NCI-H2171 treated with DMSO at 0.1 percent for 48 hours (cell line): ENCODE measurements around the gene CHAF1A.

ENCODE experiments used
- DNase-seq: peaks from one replicate; lab custom pipeline; 2025; lab: John Stamatoyannopoulos, UW

Gene CHAF1A

GRCh38 chr19:4380254-4380727 lies 22.1 kb upstream of the CHAF1A start:
- DNase-seq = no peak

DNA sequence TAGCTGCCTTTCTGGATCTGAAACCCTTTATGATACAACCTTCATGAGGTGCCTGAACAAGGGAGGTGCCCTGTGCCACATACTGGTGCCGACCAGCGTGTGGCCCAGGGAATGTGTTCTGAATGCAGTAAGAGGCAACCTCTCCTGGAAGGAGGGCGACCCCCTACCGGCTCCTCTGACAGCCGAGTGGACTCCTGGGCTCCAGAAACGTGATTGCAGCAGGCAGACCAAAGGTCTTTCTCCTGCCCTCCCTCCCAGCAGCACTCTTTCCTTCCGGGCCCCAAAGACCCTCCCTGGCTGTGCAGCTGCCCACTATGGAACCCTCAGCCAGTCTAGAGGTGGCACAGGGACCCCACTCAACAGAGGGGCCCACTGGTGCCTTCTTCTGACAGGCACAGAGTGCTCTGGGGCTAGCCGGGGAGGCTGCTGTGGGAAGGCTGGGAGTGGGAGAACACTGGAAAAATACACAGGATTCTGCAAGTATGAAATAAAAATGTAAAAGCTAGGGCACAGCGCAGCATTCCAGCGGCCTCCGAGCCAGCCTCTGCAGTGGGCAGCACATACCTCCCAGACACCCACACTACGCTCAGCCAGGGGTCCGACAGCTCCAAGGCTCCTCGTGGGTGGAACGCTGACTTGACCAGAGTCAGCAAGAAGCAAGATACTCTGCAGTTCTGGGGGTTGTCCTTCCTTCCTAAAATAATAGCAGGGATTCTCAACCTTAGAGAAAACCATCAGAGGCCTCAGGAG lies 17.0 kb upstream of the CHAF1A start:
- no peak for DNase-seq

- DNase-seq = no peak
Measured at GRCh38 chr19:4386041-4386782, 16.2 kb upstream of the CHAF1A start.

- no peak for DNase-seq
Measured at GRCh38 chr19:4388337-4389063, 13.9 kb upstream of the CHAF1A start.

GRCh38 chr19:4389064-4389375 lies 13.4 kb upstream of the CHAF1A start:
- DNase-seq = no peak

DNA sequence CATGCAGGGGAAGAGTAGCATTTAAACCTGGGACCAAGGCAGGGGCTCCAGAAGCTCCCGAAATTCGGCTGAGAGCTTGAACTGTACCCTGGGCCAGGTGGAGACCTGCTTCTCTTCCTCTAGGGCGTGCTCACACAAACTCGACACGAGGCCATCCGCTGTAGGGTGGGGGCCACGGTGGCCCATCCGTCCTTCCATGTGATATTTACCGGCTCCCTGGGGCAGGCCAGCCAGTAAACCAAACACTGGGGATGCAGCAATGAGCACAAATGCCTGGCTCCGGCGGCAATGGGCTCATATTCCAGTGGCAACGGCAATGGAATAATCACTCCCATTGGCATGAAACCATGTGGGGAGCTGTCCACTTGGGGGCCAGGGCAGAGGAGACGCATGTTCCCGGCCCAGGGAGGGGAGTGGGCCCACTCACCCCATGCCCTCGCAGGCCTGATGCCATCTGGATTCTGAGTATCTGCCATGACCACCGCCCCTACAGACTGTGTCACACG lies 12.9 kb upstream of the CHAF1A start:
- no peak for DNase-seq

DNA sequence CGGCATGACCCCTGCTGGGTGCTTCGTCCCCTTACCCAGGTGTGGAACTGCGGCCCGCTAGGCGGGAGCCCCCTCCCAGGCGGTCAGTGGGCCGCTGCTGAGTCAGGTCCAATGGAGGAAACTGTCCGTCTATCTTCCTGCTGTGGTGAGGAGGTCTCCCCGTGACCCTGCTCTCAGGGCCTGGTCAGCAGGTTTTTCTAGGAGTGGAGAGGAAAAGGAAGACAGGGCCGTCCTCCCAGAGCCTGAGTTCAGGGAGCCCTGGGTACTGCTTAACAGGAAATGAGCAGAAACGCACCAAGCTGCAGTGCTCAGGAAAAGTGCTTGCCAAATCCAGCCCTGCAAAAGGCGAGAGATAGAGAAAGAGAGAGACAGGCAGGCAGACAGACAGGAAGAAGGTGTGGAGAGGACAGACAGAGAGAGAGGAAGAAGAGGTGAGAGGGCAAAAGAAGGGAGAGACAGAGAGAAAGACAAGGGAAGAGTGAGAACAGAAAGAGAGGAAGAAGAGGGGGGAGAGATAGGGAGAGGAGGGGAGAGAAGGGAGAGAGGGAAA lies 12.3 kb upstream of the CHAF1A start:
- no peak for DNase-seq

- DNase-seq = peak; percentile 84
Measured at GRCh38 chr19:4390567-4391305, 11.7 kb upstream of the CHAF1A start.

GRCh38 chr19:4391306-4391693 lies 11.1 kb upstream of the CHAF1A start:
- DNase-seq = no peak

DNA sequence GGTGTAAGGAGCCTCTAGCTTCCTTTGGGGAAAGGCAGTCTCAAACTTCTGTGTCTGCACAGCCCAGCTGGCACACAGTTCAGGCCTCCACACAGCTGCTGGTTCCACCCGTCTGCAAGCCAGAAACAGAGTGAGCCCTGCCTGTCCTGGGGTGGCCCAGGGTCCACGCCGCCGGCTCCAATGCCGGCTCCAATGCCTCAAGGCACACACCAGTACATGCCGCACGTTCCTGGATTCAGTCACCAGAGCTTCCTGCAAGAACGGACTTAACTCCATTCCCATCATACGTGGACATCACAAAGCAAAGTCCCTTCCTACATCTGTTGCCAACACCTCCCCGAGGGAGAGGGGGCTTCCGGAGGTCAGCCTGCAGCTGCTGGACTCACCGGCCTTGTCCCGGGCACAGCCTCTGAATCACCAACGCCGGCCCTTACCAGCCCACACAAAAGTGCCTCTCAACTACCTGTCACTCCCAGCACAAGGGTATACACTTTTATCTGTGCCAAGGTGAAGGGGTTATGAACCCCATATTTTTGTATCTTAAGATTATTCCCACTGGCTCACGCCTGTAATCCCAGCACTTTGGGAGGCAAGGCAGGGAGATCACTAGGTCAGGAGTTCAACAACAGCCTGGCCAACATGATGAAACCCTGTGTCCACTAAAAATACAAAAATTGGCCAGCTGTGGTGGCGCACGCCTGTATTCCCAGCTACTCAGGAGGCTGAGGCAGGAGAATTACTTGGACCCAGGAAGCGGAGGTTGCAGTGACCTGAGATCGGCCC lies 10.5 kb upstream of the CHAF1A start:
- DNase-seq = peak; percentile 15

- peak; percentile 17 for DNase-seq
Measured at GRCh38 chr19:4393947-4394590, 8.4 kb upstream of the CHAF1A start.

- DNase-seq = no peak
Measured at GRCh38 chr19:4396949-4397783, 5.3 kb upstream of the CHAF1A start.

DNA sequence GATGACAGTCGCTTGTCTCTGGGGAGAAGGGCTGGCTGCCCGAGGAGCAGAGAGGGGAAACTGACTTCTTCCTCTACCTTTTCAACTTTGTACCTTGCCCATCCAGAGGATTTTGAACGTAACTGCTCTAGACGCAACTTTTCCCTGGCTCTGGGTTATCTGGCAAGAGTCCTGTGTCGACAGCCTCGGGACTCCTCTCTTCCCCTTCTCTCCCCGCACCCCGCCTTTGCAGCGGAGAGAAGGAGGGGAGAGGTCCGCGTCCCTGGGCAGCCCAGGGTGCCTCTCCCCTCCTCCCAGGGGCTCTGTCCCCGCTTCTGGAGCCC lies 2.7 kb upstream of the CHAF1A start:
- peak; percentile 58 for DNase-seq

GRCh38 chr19:4400135-4400936 lies 2.1 kb upstream of the CHAF1A start, which contains the start of gene SH3GL1:
TSS of gene SH3GL1 (minus strand) at chr19:4400547. CDS start at chr19:4400368, 179 bp downstream.
- peak; percentile 95 for DNase-seq

GRCh38 chr19:4401769-4402170 lies 670 bp upstream of the CHAF1A start:
- no peak for DNase-seq

- no peak for DNase-seq
Measured at GRCh38 chr19:4403005-4403761, 743 bp downstream of the CHAF1A start.

- DNase-seq = no peak
Measured at GRCh38 chr19:4405977-4406376, 3.5 kb downstream of the CHAF1A start.

- DNase-seq = no peak
Measured at GRCh38 chr19:4406626-4407025, 4.2 kb downstream of the CHAF1A start.
